ENCODE measurements around the gene IFT22. TPM values are rescaled to one million over a fixed set of nuclear protein-coding genes. Genes with fewer than 3 reads are reported as not detected.

Gene IFT22
- total RNA-seq, 4 donors from 2014 or later: 23.5 to 40.8 (median 28.1) TPM

Small RNA genes within 50 kb of the gene (small RNA-seq; reads per million reads assigned to genes)
- 0 reads per million in 4 donors for gene RNU6-1104P

Other genes starting within 250 kb of the IFT22 start
- 10 to 100 TPM; 15.0 to 26.4 (median 23.0) TPM for gene TRIM56, start 236.3 kb downstream of the IFT22 start, total RNA-seq
- 10 to 100 TPM in 3 of 4 donors, 1 to 10 TPM in 1; 5.4 to 75.3 (median 19.6) TPM for gene SERPINE1, start 194.7 kb downstream of the IFT22 start, total RNA-seq
- gene AP1S1, start 167.3 kb downstream of the IFT22 start, total RNA-seq: 10 to 100 TPM; 21.9 to 69.5 (median 34.3) TPM
- under 1 TPM in 2 of 4 donors, not detected in 2; 0.25 to 0.27 TPM for gene VGF, start 156.2 kb downstream of the IFT22 start, total RNA-seq
- not detected for gene NAT16, start 141.5 kb downstream of the IFT22 start, total RNA-seq
- not detected for gene MOGAT3, start 120.8 kb downstream of the IFT22 start, total RNA-seq
- 10 to 100 TPM; 35.0 to 51.3 (median 43.6) TPM for gene PLOD3, start 104.2 kb downstream of the IFT22 start, total RNA-seq
- 10 to 100 TPM; 76.2 to 97.8 (median 88.6) TPM for gene ZNHIT1, start 103.6 kb downstream of the IFT22 start, total RNA-seq
- 1 to 10 TPM; 4.4 to 6.8 (median 5.0) TPM for gene CLDN15, start 84.0 kb downstream of the IFT22 start, total RNA-seq
- gene FIS1, start 76.7 kb downstream of the IFT22 start, total RNA-seq: 100 to 1,000 TPM; 227 to 315 (median 248) TPM
- not detected for gene COL26A1, start 41.1 kb upstream of the IFT22 start, total RNA-seq

All from gastroesophageal sphincter (tissue), 4 donors.